H1 (cell line): ENCODE results near the gene SNX21. TPM values are rescaled to one million over a fixed set of nuclear protein-coding genes. Genes with fewer than 3 reads are reported as not detected.

ENCODE experiments used
- BACH1 ChIP-seq: IDR thresholded peaks from 2 replicates; pipeline ENCODE4 v1.6.1; 2012; ENCODE audit warnings: low read length, improper control_type of control experiment
- BRCA1 ChIP-seq: IDR thresholded peaks from 2 replicates; pipeline ENCODE4 v1.6.1; 2012; ENCODE audit warnings: low read depth, low read length, improper control_type of control experiment
- CEBPB ChIP-seq: IDR thresholded peaks from 2 replicates; pipeline ENCODE4 v1.6.1; 2012; ENCODE audit warnings: low read depth, low read length
- CHD2 ChIP-seq: IDR thresholded peaks from 2 replicates; pipeline ENCODE4 v1.6.1; 2012; ENCODE audit warnings: low read length, improper control_type of control experiment
- CTCF ChIP-seq, 3 experiments: IDR thresholded peaks; 1 replicate in 2 of 3; 2 replicates in 1 of 3; pipeline versions ENCODE4 v1.5.1 to v1.6.1; 2011; ENCODE audit warnings: low read length in 3 of 3, mild to moderate bottlenecking in 3 of 3, inconsistent platforms in 2 of 3, low read depth in 1 of 3, moderate library complexity in 1 of 3; ENCODE audit not compliant: insufficient read depth in 1 of 3; ENCODE audit errors: control extremely low read depth in 1 of 3
- EGR1 ChIP-seq: IDR thresholded peaks from 2 replicates; pipeline ENCODE4 v1.6.1; 2011; ENCODE audit warnings: low read depth, low read length, borderline replicate concordance
- GABPA ChIP-seq: IDR thresholded peaks from 2 replicates; pipeline ENCODE4 v1.6.1; 2011; ENCODE audit warnings: mild to moderate bottlenecking, low read length, moderate library complexity, borderline replicate concordance; ENCODE audit not compliant: insufficient read depth
- HDAC2 ChIP-seq, 2 experiments: fragments of 300-600 bp in 1 of 2; sonication (generic) in 1 of 2; IDR thresholded peaks; 2 replicates each; pipeline ENCODE4 v1.6.1; 2011 to 2012; ENCODE audit warnings: low read depth in 2 of 2, low read length in 2 of 2, mild to moderate bottlenecking in 2 of 2, moderate library complexity in 2 of 2, borderline replicate concordance in 1 of 2, inconsistent platforms in 1 of 2
- JUN ChIP-seq: IDR thresholded peaks from 2 replicates; pipeline ENCODE4 v1.6.1; 2011; ENCODE audit warnings: low read depth, mild to moderate bottlenecking, improper control_type of control experiment, low read length
- JUND ChIP-seq: IDR thresholded peaks from 2 replicates; pipeline ENCODE4 v1.6.1; 2011; ENCODE audit warnings: mild to moderate bottlenecking, improper control_type of control experiment, low read length
- KDM5A ChIP-seq: fragments of 200-600 bp; IDR thresholded peaks from 2 replicates; pipeline ENCODE4 v1.7.1; 2012; ENCODE audit warnings: mild to moderate bottlenecking, low read length, inconsistent platforms, mixed read lengths
- NANOG ChIP-seq: IDR thresholded peaks from 2 replicates; pipeline ENCODE4 v1.6.1; 2011; ENCODE audit warnings: low read length, low read depth, mild to moderate bottlenecking, inconsistent platforms; ENCODE audit not compliant: insufficient read depth, poor library complexity, severe bottlenecking
- RAD21 ChIP-seq, 2 experiments: IDR thresholded peaks in 1 of 2; conservative IDR thresholded peaks in 1 of 2; 2 replicates each; pipeline ENCODE4 v1.6.1; 2011; ENCODE audit warnings: low read depth in 2 of 2, low read length in 2 of 2, improper control_type of control experiment in 1 of 2, inconsistent platforms in 1 of 2, mild to moderate bottlenecking in 1 of 2, moderate library complexity in 1 of 2
- RFX5 ChIP-seq: IDR thresholded peaks from 2 replicates; pipeline ENCODE4 v1.6.1; 2011; ENCODE audit warnings: low read depth, low read length, improper control_type of control experiment, borderline replicate concordance
- SRF ChIP-seq: IDR thresholded peaks from 2 replicates; pipeline ENCODE4 v1.6.1; 2011; ENCODE audit warnings: mild to moderate bottlenecking, low read depth, low read length, moderate library complexity
- TBP ChIP-seq: IDR thresholded peaks from 2 replicates; pipeline ENCODE4 v1.6.1; 2011; ENCODE audit warnings: low read depth, low read length, improper control_type of control experiment
- YY1 ChIP-seq: IDR thresholded peaks from 2 replicates; pipeline ENCODE4 v1.6.1; 2011; ENCODE audit warnings: low read depth, mild to moderate bottlenecking, low read length
- polyA plus RNA-seq, 7 experiments: library from polyadenylated mRNA; depleted of rRNA in 3 of 7; stranded (reverse) in 5 of 7; unstranded in 2 of 7; fragments of >200 nt in 5 of 7; fragments of 200-250 nt in 2 of 7; gene quantifications; 1 replicate in 5 of 7; 2 replicates in 1 of 7; 4 replicates in 1 of 7; pipeline versions ENCODE4 v1.2.1 to v1.2.3, GENCODE V29; 2011 to 2013; ENCODE audit warnings: missing spikeins in 2 of 7, mixed read lengths in 2 of 7
- total RNA-seq: library from RNA; stranded (reverse); fragmentation: NEBNext Ultra II Directional; extraction: Animal tissue kit (Norgen Biotek cat#: 25700); gene quantifications from 2 replicates; pipeline ENCODE4 v1.2.1, GENCODE V29; 2021

Gene SNX21
- total and polyA plus RNA-seq, 2 of the 8 experiments (the other 6 are each of a cell fraction or from before 2014, with no cell fraction given) = 15.8 to 16.8 TPM

- TF ChIP-seq BACH1 (no peak), JUND (0 out of 2 replicates have a peak, but pooled peaks have one; percentile 6), KDM5A (no peak), GABPA (0 out of 2 replicates have a peak, but pooled peaks have one; percentile 48), TBP (no peak; the same call in 1 of the 2 replicates), JUN (no peak), CTCF (IDR thresholded peaks at IDR 0.05; ENCODE audit: control extremely low read depth in 1 of 3, insufficient read depth in 1 of 3, low read depth in 1 of 3, low read length in 3 of 3) (no peak), SRF (no peak), RFX5 (no peak), RAD21 (IDR thresholded peaks at IDR 0.05 in 1 of 2, conservative IDR thresholded peaks at IDR 0.05 in 1 of 2; ENCODE audit: low read depth in 2 of 2, low read length in 2 of 2) (0 out of 4 replicates have a peak, but pooled peaks of 1 of the 2 experiments have one; percentile 4), CEBPB (peak; percentile 76), BRCA1 (peak; percentile 45; the same call in 1 of the 2 replicates), CHD2 (peak; percentile 78), EGR1 (no peak), YY1 (0 out of 2 replicates have a peak, but pooled peaks have one; percentile 28), HDAC2 (IDR thresholded peaks at IDR 0.05; ENCODE audit: borderline replicate concordance in 1 of 2, low read depth in 2 of 2, low read length in 2 of 2) (no peak), NANOG (no peak)
Measured at GRCh38 chr20:45833030-45833882, at the start of gene SNX21 (continued).
